Mucosa of descending colon (tissue), 3 donors: ENCODE results near the gene PLCB3. TPM values are rescaled to one million over a fixed set of nuclear protein-coding genes. Genes with fewer than 3 reads are reported as not detected.
A peak's percentile ranks its signal among the peaks of the same experiment; 100 is the strongest.

ENCODE experiments used
- ATAC-seq: fragments of 200-7000 bp; cut with Tn5 transposase; one replicate; pipeline ENCODE4 v1.9.1; 2020; ENCODE audit warnings: mild to moderate bottlenecking, moderate library complexity
- DNase-seq, 3 donors: peaks; one replicate each; pipeline ENCODE4 v3.0.0-alpha.2; 2020
- H3K36me3 ChIP-seq: fragments of 200-600 bp; one replicate; pipeline ENCODE4 v1.8.0; 2021; ENCODE audit warnings: low read depth, mild to moderate bottlenecking
- H3K4me1 ChIP-seq: fragments of 200-600 bp; one replicate; pipeline ENCODE4 v1.8.0; 2021; ENCODE audit warnings: low read depth, mild to moderate bottlenecking
- H3K4me3 ChIP-seq: fragments of 200-600 bp; one replicate; pipeline ENCODE4 v1.8.0; 2021; ENCODE audit warnings: mild to moderate bottlenecking
- H3K9me3 ChIP-seq: fragments of 200-600 bp; one replicate; pipeline ENCODE4 v1.8.0; 2021; ENCODE audit warnings: mild to moderate bottlenecking
- CTCF ChIP-seq: fragments of 200-600 bp; IDR thresholded peaks from one replicate; pipeline ENCODE4 v1.8.0; 2022; ENCODE audit warnings: antibody characterized with exemption, mild to moderate bottlenecking
- intact Hi-C, 2 donors: fragments of 100-400 bp; cut with DNase I in 1 of 2; cut with micrococcal nuclease in 1 of 2; formaldehyde crosslinking; loops; one replicate each; pipeline versions ENCODE4 v1.11.0 to v1.11.1; 2022; cut with DNase I, micrococcal nuclease
- total RNA-seq, 3 donors: library from RNA; stranded (reverse); fragmentation: NEBNext Ultra II Directional in 2 of 3; extraction: Animal tissue kit (Norgen Biotek cat#: 25700) in 2 of 3; gene quantifications; one replicate each; pipeline versions ENCODE4 v1.2.1 to v1.2.4, GENCODE V29; 2021 to 2023
- donor health status: DM: no; HTN: no; CAD: no; lungs with moderate emphysema.
- donor health status: DM: no; HTN: no; CAD: no.
- donor health status: DM: no; HTN: yes; CAD: no.

The PLCB3 gene
- total RNA-seq, 3 donors from 2014 or later, result 51.1 to 72.1 (median 65.1) TPM

GRCh38 chr11:64218628-64219353 is 32.5 kb upstream of the PLCB3 start:
- ATAC-seq, result no peak
- Histone ChIP-seq H3K4me3 (no peak overlapping the region), H3K9me3 (no peaks in the 10 kb centered on the region), H3K36me3 (no peaks in the 10 kb centered on the region), H3K4me1 (no peaks in the 10 kb centered on the region)
- peak in 2 of 3 donors; percentile 34 to 46 for DNase-seq
- intact Hi-C loops, result no loop called here
- TF ChIP-seq CTCF, result no peak

- no peak for TF ChIP-seq CTCF
- H3K4me1 ChIP-seq, result no peaks in the 10 kb centered on the region
- H3K9me3 ChIP-seq, result no peaks in the 10 kb centered on the region
- ATAC-seq, result no peak
- H3K4me3 ChIP-seq, result no peak overlapping the region
- intact Hi-C loops, result no loop called here
- H3K36me3 ChIP-seq, result no peaks in the 10 kb centered on the region
- DNase-seq, result peak in 1 of 3 donors; percentile 29
These were observed 32.0 kb upstream of the PLCB3 start for GRCh38 chr11:64219354-64219684.

DNA sequence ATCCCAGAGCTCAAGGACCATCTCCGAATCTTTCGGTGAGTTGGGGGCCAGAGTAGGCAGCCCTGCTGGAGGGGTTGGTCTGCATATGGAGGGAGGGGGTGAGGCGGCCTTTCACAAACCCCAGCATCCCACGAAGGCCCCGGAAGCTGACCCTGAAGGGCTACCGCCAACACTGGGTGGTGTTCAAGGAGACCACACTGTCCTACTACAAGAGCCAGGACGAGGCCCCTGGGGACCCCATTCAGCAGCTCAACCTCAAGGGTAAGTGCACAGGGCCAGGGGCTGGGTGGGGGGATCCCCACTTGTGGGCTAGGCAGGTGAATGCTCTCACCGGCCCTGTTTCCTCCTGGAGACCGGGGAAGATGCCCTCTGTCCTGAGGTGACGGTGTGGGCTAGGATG is 31.6 kb upstream of the PLCB3 start:
- DNase-seq, result no peak
- no peak for ATAC-seq
- no peaks in the 10 kb centered on the region for H3K36me3 ChIP-seq
- no peaks in the 10 kb centered on the region for H3K9me3 ChIP-seq
- no peak for TF ChIP-seq CTCF
- H3K4me1 ChIP-seq, result no peaks in the 10 kb centered on the region
- no peak overlapping the region for H3K4me3 ChIP-seq
- intact Hi-C loops, result no loop called here

- ATAC-seq (no peak), DNase-seq (peak in 1 of 3 donors; percentile 26)
- intact Hi-C loops, result no loop called here
- no peak for TF ChIP-seq CTCF
- Histone ChIP-seq H3K4me1 (peaks cover 5% of the 10 kb centered on the region), H3K36me3 (no peaks in the 10 kb centered on the region), H3K9me3 (no peaks in the 10 kb centered on the region), H3K4me3 (no peak overlapping the region)
These were observed 31.1 kb upstream of the PLCB3 start for GRCh38 chr11:64220271-64220670.

- peaks cover 7% of the 10 kb centered on the region for H3K4me1 ChIP-seq
- TF ChIP-seq CTCF, result no peak
- ATAC-seq (no peak), DNase-seq (peak in 1 of 3 donors; percentile 35)
- intact Hi-C loops, result no loop called here
- no peaks in the 10 kb centered on the region for H3K9me3 ChIP-seq
- H3K4me3 ChIP-seq, result no peak overlapping the region
- H3K36me3 ChIP-seq, result no peaks in the 10 kb centered on the region
These were observed 30.5 kb upstream of the PLCB3 start for GRCh38 chr11:64220798-64221197.

GRCh38 chr11:64222651-64223000 is 28.7 kb upstream of the PLCB3 start:
- intact Hi-C loops, result no loop called here
- H3K4me1 ChIP-seq, result peaks cover 19% of the 10 kb centered on the region
- no peak overlapping the region for H3K4me3 ChIP-seq
- H3K36me3 ChIP-seq, result no peaks in the 10 kb centered on the region
- no peaks in the 10 kb centered on the region for H3K9me3 ChIP-seq
- ATAC-seq, result no peak
- TF ChIP-seq CTCF, result no peak
- DNase-seq, result no peak
